Body of pancreas (tissue), 4 donors: ENCODE results near the gene WDR86.

Experiments used
- POLR2A ChIP-seq, 3 donors: fragments of 450-650 bp; IDR thresholded peaks; one replicate each; pipeline ENCODE4 v1.6.1; 2016; ENCODE audit warnings: antibody characterized with exemption in 3 of 3, mild to moderate bottlenecking in 2 of 3
- TF ChIP-seq, protein P1 (sequence below), 7 experiments: fragments of 450-650 bp in 4 of 7; fragments of 200-600 bp in 3 of 7; sonication (generic) in 3 of 7; IDR thresholded peaks; one replicate each; pipeline ENCODE4 v1.5.1; 2016 to 2019; ENCODE audit warnings: antibody characterized with exemption in 7 of 7

DNA sequence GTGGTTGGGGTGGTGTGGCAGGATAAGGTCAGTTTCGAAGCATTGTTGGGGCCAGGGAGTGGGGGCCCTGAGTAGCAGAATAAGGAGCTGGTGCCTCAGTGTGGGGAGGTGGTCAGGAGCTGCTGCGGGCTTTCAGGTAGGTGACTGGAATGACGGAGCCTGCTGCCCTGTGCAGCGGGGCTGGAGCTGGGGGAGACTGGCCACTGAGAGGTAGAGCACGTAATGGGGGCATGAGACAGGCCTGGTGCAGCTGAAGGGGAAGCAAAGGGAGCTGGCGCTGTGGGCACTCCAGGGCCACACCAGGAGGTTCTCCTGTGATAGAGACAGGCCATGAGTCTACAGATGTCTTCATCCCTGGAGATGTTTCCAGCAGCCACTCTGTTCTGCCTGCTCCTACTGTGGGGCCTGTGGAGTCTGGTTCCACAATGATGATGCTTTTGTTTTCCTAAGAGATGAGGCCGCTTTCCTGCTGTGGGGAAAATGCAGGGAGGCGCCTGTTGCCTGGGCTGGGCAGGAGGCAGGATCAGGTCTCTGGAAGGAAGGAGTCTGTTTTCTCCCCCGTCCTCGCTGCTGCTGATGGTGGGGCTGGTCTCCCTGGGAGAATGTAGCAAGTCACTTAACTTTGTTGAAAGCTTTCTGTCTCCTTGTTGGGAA lies 37.1 kb downstream of the WDR86 start:
- TF ChIP-seq, protein P1, sequence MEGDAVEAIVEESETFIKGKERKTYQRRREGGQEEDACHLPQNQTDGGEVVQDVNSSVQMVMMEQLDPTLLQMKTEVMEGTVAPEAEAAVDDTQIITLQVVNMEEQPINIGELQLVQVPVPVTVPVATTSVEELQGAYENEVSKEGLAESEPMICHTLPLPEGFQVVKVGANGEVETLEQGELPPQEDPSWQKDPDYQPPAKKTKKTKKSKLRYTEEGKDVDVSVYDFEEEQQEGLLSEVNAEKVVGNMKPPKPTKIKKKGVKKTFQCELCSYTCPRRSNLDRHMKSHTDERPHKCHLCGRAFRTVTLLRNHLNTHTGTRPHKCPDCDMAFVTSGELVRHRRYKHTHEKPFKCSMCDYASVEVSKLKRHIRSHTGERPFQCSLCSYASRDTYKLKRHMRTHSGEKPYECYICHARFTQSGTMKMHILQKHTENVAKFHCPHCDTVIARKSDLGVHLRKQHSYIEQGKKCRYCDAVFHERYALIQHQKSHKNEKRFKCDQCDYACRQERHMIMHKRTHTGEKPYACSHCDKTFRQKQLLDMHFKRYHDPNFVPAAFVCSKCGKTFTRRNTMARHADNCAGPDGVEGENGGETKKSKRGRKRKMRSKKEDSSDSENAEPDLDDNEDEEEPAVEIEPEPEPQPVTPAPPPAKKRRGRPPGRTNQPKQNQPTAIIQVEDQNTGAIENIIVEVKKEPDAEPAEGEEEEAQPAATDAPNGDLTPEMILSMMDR (IDR thresholded peaks at IDR 0.05), result no peak
- TF ChIP-seq POLR2A (IDR thresholded peaks at IDR 0.05), result no peak
